Measurements from ENCODE around the gene DNAJC5.

The DNAJC5 gene

GRCh38 chr20:63895202-63895951, 451 bp downstream of the DNAJC5 start:
- peaks cover 14% of the 10 kb centered on the region for H3F3A ChIP-seq (ENCODE audit: control insufficient read depth, insufficient read depth)
- peaks cover 50% of the 10 kb centered on the region for H3K79me2 ChIP-seq (ENCODE audit: control insufficient read depth, low read length)

DNA sequence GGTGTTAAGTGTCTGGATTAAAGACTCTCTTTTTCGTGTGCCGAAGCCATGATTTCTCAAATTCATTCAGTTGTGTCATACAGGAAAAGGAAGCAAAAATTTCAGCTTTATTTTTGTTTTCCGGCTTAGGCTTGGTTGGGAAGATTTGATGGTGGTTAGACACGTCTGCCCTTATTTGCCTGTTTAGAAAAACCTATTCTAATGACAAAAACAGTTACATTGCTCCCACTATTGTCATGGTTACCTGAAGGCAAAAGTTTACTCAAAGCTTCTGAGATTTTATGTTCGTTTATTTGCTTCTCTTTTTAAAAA, 982 bp downstream of the DNAJC5 start:
- H3K36me3 ChIP-seq (ENCODE audit: control insufficient read depth, low read length), result peaks cover 24% of the 10 kb centered on the region
- peaks cover 28% of the 10 kb centered on the region for H3K4me1 ChIP-seq (ENCODE audit: control insufficient read depth, low read length)
- H4K20me1 ChIP-seq (ENCODE audit: control insufficient read depth, insufficient read depth, low read depth, low read length), result peaks cover 30% of the 10 kb centered on the region
- peak overlapping the region; percentile 96 for H3K4me2 ChIP-seq (ENCODE audit: low read length)
- no peaks in the 10 kb centered on the region for H3K27me3 ChIP-seq (ENCODE audit: control insufficient read depth, low read length)
- H3K4me3 ChIP-seq (ENCODE audit: low read length), result peak overlapping the region; percentile 79
- H3K79me2 ChIP-seq (ENCODE audit: control insufficient read depth, low read length), result peaks cover 55% of the 10 kb centered on the region
- H3K27ac ChIP-seq (ENCODE audit: low read depth, low read length), result peak overlapping the region; percentile 56
- no peaks in the 10 kb centered on the region for H3K9me3 ChIP-seq (ENCODE audit: control insufficient read depth, insufficient read depth, low read length)
- H3K9me2 ChIP-seq (replicated peaks; ENCODE audit: control insufficient read depth, low read length), result no peaks in the 10 kb centered on the region
- TF ChIP-seq CTCF (IDR thresholded peaks at IDR 0.05; ENCODE audit: low read depth, low read length, poor library complexity, severe bottlenecking) (no peak), EZH2phosphoT487 (IDR thresholded peaks at IDR 0.05; ENCODE audit: borderline replicate concordance, low read length) (no peak)
- H3F3A ChIP-seq (ENCODE audit: control insufficient read depth, insufficient read depth), result peaks cover 14% of the 10 kb centered on the region

More at GRCh38 chr20:63895202-63895951, 451 bp downstream of the DNAJC5 start:
- Histone ChIP-seq H3K27me3 (ENCODE audit: control insufficient read depth, low read length) (no peaks in the 10 kb centered on the region), H3K36me3 (ENCODE audit: control insufficient read depth, low read length) (peaks cover 27% of the 10 kb centered on the region), H3K4me3 (ENCODE audit: low read length) (peak overlapping the region; percentile 79), H3K9me2 (replicated peaks; ENCODE audit: control insufficient read depth, low read length) (no peaks in the 10 kb centered on the region), H4K20me1 (ENCODE audit: control insufficient read depth, insufficient read depth, low read depth, low read length) (peaks cover 25% of the 10 kb centered on the region), H3K9me3 (ENCODE audit: control insufficient read depth, insufficient read depth, low read length) (no peaks in the 10 kb centered on the region), H3K4me2 (ENCODE audit: low read length) (peak overlapping the region; percentile 96), H3K4me1 (ENCODE audit: control insufficient read depth, low read length) (peaks cover 28% of the 10 kb centered on the region), H3K27ac (ENCODE audit: low read depth, low read length) (peak overlapping the region; percentile 56)
- no peak for TF ChIP-seq CTCF (IDR thresholded peaks at IDR 0.05; ENCODE audit: low read depth, low read length, poor library complexity, severe bottlenecking)
- TF ChIP-seq EZH2phosphoT487 (IDR thresholded peaks at IDR 0.05; ENCODE audit: borderline replicate concordance, low read length), result no peak

DNA sequence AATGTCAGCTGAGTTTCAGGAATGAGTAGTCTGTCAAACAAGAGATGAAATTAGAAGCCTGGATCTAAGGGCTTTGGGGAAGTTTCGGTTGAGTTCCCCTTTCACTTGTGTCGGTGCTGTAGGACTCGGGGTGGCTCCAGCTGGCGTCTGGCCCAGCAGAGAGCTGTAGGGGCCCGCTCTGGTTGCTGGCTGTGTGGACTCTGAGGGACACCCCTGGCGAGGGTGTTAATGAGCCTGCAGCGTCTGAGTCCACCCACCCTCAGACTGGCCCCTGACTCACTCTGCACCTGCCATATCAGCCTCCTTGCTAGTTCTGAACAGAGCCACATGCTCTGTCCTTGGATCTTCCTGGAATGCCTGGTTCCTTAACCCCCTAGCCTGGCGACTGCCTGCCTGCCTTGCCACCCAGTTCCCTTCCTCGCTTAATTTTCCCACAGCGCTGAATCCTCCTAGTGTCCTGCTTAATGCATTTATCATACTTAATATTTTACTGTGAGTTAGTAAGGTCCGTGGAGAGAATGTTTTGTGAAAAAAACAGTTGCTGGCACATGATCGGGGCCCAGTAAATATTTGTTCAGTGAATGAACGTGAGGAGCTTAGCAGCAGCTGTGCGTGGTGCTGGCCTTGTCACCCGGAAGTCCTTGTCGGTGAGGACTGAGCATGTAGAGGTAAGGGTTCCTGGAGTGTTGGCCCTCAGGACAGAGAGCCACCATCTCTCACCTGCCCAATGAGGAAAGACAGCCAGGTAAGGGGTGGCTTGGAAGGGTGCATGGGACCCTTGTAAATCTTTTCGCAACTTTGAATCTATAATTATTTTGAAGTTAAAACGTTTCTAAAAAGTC, 1.6 kb downstream of the DNAJC5 start:
- peaks cover 31% of the 10 kb centered on the region for H4K20me1 ChIP-seq (ENCODE audit: control insufficient read depth, insufficient read depth, low read depth, low read length)
- H3K9me2 ChIP-seq (replicated peaks; ENCODE audit: control insufficient read depth, low read length), result no peaks in the 10 kb centered on the region
- H3F3A ChIP-seq (ENCODE audit: control insufficient read depth, insufficient read depth), result peaks cover 14% of the 10 kb centered on the region
- peaks cover 26% of the 10 kb centered on the region for H3K36me3 ChIP-seq (ENCODE audit: control insufficient read depth, low read length)
- peak overlapping the region; percentile 79 for H3K4me3 ChIP-seq (ENCODE audit: low read length)
- H3K4me2 ChIP-seq (ENCODE audit: low read length), result peak overlapping the region; percentile 96
- no peaks in the 10 kb centered on the region for H3K9me3 ChIP-seq (ENCODE audit: control insufficient read depth, insufficient read depth, low read length)
- H3K27me3 ChIP-seq (ENCODE audit: control insufficient read depth, low read length), result no peaks in the 10 kb centered on the region
- TF ChIP-seq CTCF (IDR thresholded peaks at IDR 0.05; ENCODE audit: low read depth, low read length, poor library complexity, severe bottlenecking) (no peak), EZH2phosphoT487 (IDR thresholded peaks at IDR 0.05; ENCODE audit: borderline replicate concordance, low read length) (no peak)
- H3K4me1 ChIP-seq (ENCODE audit: control insufficient read depth, low read length), result peaks cover 28% of the 10 kb centered on the region
- H3K79me2 ChIP-seq (ENCODE audit: control insufficient read depth, low read length), result peaks cover 61% of the 10 kb centered on the region
- H3K27ac ChIP-seq (ENCODE audit: low read depth, low read length), result peak overlapping the region; percentile 56

All from DOHH2 (cell line).